Activated T-cell treated with anti-CD3 and anti-CD28 coated beads, Interleukin-2, amount 50 U/mL, for 48 hours (primary cell): ENCODE results near the gene GUCA2B.

Source experiments
- DNase-seq, 2 experiments: peaks; one replicate each; pipeline ENCODE4 v3.0.0-alpha.2; 2020

Gene GUCA2B

GRCh38 chr1:42143896-42144710 lies 9.1 kb upstream of the GUCA2B start:
- no peak for DNase-seq

GRCh38 chr1:42144711-42145388 lies 8.4 kb upstream of the GUCA2B start:
- DNase-seq = no peak

- no peak for DNase-seq
Measured at GRCh38 chr1:42145389-42145716, 7.9 kb upstream of the GUCA2B start.

GRCh38 chr1:42145764-42146625 lies 7.2 kb upstream of the GUCA2B start:
- DNase-seq = no peak

GRCh38 chr1:42146626-42147320 lies 6.4 kb upstream of the GUCA2B start:
- peak; percentile 81 to 84 for DNase-seq

- no peak for DNase-seq
Measured at GRCh38 chr1:42148166-42148565, 5.0 kb upstream of the GUCA2B start.

- no peak for DNase-seq
Measured at GRCh38 chr1:42150651-42151050, 2.6 kb upstream of the GUCA2B start.

GRCh38 chr1:42152119-42152518 lies 1.1 kb upstream of the GUCA2B start:
- DNase-seq = no peak

- no peak for DNase-seq
Measured at GRCh38 chr1:42153624-42154023, 414 bp downstream of the GUCA2B start.

GRCh38 chr1:42154685-42155084 lies 1.5 kb downstream of the GUCA2B start:
- DNase-seq = no peak

- DNase-seq = no peak
Measured at GRCh38 chr1:42155362-42155761, 2.2 kb downstream of the GUCA2B start.

- no peak for DNase-seq
Measured at GRCh38 chr1:42157667-42158066, 4.5 kb downstream of the GUCA2B start.

- no peak for DNase-seq
Measured at GRCh38 chr1:42158189-42158588, 5.0 kb downstream of the GUCA2B start.

- no peak for DNase-seq
Measured at GRCh38 chr1:42162181-42162580, 9.0 kb downstream of the GUCA2B start.

GRCh38 chr1:42163114-42163513 lies 9.9 kb downstream of the GUCA2B start:
- no peak for DNase-seq

GRCh38 chr1:42163536-42164503 lies 10.6 kb downstream of the GUCA2B start:
- no peak for DNase-seq

- no peak for DNase-seq
Measured at GRCh38 chr1:42164551-42165420, 11.6 kb downstream of the GUCA2B start, which contains the start of gene GUCA2A. Gene GUCA2A, minus strand, starts transcription at chr1:42164745. Its CDS starts 33 bp downstream, at chr1:42164712.

- no peak for DNase-seq
Measured at GRCh38 chr1:42165511-42166210, 12.5 kb downstream of the GUCA2B start.

GRCh38 chr1:42167611-42168390 lies 14.6 kb downstream of the GUCA2B start:
- no peak for DNase-seq
